CD4-positive, alpha-beta memory T cell (primary cell): ENCODE data around the gene DYNC2H1. TPM values are rescaled to one million over a fixed set of nuclear protein-coding genes. Genes with fewer than 3 reads are reported as not detected.

Experiments
- CTCF ChIA-PET: fragments of 350-600 bp; sonication (Branson Sonifier 250); formaldehyde crosslinking; loops from one replicate; lab custom pipeline; 2021; ENCODE audit warnings: inconsistent platforms; ENCODE audit not compliant: partially characterized antibody; lab: Charles Lee
- POLR2A ChIA-PET: fragments of 350-600 bp; sonication (Branson Sonifier 250); formaldehyde crosslinking; loops from one replicate; lab custom pipeline; 2021; ENCODE audit not compliant: partially characterized antibody; lab: Charles Lee
- DNase-seq, 5 donors: peaks; one replicate each; pipeline versions ENCODE4 v3.0.0 to v3.0.0-alpha.2; 2020 to 2022; ENCODE audit warnings: mixed read lengths in 1 of 5
- H3K27ac ChIP-seq: one replicate; pipeline ENCODE4 v1.7.0; 2013; ENCODE audit warnings: low read depth, low read length
- H3K27me3 ChIP-seq: 2 replicates; pipeline ENCODE4 v1.7.0; 2013; ENCODE audit warnings: mild to moderate bottlenecking, low read length, moderate library complexity; ENCODE audit not compliant: insufficient read depth
- H3K36me3 ChIP-seq: 2 replicates; pipeline ENCODE4 v1.7.0; 2013; ENCODE audit warnings: mild to moderate bottlenecking, low read length, moderate library complexity; ENCODE audit not compliant: insufficient read depth
- H3K4me1 ChIP-seq: 2 replicates; pipeline ENCODE4 v1.7.0; 2013; ENCODE audit warnings: mild to moderate bottlenecking, low read length, moderate library complexity; ENCODE audit not compliant: insufficient read depth
- H3K4me3 ChIP-seq, 2 donors: one replicate each; pipeline ENCODE4 v1.7.0; 2013; ENCODE audit warnings: low read length in 2 of 2, mild to moderate bottlenecking in 1 of 2
- H3K9me3 ChIP-seq, 2 donors: one replicate each; pipeline ENCODE4 v1.7.0; 2013; ENCODE audit warnings: low read length in 2 of 2, control low read depth in 1 of 2; ENCODE audit not compliant: control insufficient read depth in 1 of 2
- H3K27ac Mint-ChIP-seq, 7 donors: one replicate each; pipeline ENCODE4 v1.8.0; 2020 to 2021; ENCODE audit warnings: mixed read lengths in 7 of 7, mild to moderate bottlenecking in 6 of 7, inconsistent platforms in 3 of 7, moderate library complexity in 3 of 7
- H3K27me3 Mint-ChIP-seq, 2 donors: one replicate each; pipeline ENCODE4 v1.8.0; 2020 to 2021; ENCODE audit warnings: mixed read lengths in 2 of 2
- H3K36me3 Mint-ChIP-seq, 2 donors: one replicate each; pipeline ENCODE4 v1.8.0; 2020 to 2021; ENCODE audit warnings: mixed read lengths in 2 of 2, inconsistent platforms in 1 of 2, mild to moderate bottlenecking in 1 of 2
- H3K4me1 Mint-ChIP-seq, 4 donors: one replicate each; pipeline ENCODE4 v1.8.0; 2020 to 2021; ENCODE audit warnings: mixed read lengths in 4 of 4, mild to moderate bottlenecking in 1 of 4
- H3K4me3 Mint-ChIP-seq, 8 donors: one replicate each; pipeline ENCODE4 v1.8.0; 2020 to 2021; ENCODE audit warnings: mixed read lengths in 8 of 8, mild to moderate bottlenecking in 7 of 8, moderate library complexity in 6 of 8, inconsistent platforms in 3 of 8
- H3K9me3 Mint-ChIP-seq, 8 donors: one replicate each; pipeline ENCODE4 v1.8.0; 2020 to 2021; ENCODE audit warnings: mixed read lengths in 8 of 8, mild to moderate bottlenecking in 5 of 8, inconsistent platforms in 3 of 8, moderate library complexity in 1 of 8
- intact Hi-C: fragments of 100-400 bp; cut with micrococcal nuclease; formaldehyde crosslinking; loops from one replicate; pipeline ENCODE4 v1.15.1; 2023
- polyA plus RNA-seq, 2 donors: library from polyadenylated mRNA; unstranded; fragments of 300-500 nt; fragmentation: Illumina TruSeq; gene quantifications; one replicate each; pipeline ENCODE4 v1.2.3, GENCODE V29; 2021
- total RNA-seq, 2 experiments: library from RNA; stranded (reverse); gene quantifications; one replicate each; pipeline ENCODE4 v1.2.3, GENCODE V29; 2021

Gene DYNC2H1
- total and polyA plus RNA-seq, 4 experiments from 2014 or later = 0.58 to 4.2 (median 2.5) TPM

DNA sequence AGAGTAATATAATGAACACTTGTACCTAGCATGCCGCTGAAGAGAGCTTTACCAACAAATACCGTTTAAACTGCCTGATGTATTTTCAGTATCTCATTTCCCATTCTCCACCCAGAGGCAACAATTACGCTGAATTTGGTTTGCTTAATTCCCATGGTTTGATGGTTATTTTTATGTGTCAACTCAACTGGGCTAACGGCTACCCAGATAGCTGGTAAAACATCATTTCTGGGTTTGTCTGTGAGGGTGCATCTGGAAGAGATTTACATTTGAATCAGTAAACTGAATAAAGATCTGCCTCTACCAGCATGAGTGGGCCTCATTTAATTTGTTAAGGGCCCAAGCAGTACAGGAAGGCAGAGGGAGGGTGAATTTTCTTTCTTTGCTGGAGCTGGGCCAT, 377.9 kb downstream of the DYNC2H1 start:
- Histone ChIP-seq H3K36me3 (no peaks in the 10 kb centered on the region), H3K4me3 (no peak overlapping the region), H3K27me3 (no peaks in the 10 kb centered on the region), H3K9me3 (no peaks in the 10 kb centered on the region), H3K27ac (no peak overlapping the region), H3K4me1 (no peaks in the 10 kb centered on the region)
- CTCF ChIA-PET = interaction anchor here (1.4 kb wide), 1 partner anchor 46 kb away, joined by 3 read pairs; no protein-coding TSS in a partner anchor
- intact Hi-C loops = no loop called here
- Mint-ChIP-seq H3K9me3 (no peaks in the 10 kb centered on the region), H3K4me1 (no peaks in the 10 kb centered on the region), H3K36me3 (no peaks in the 10 kb centered on the region), H3K4me3 (no peak overlapping the region), H3K27ac (no peak overlapping the region), H3K27me3 (no peaks in the 10 kb centered on the region)
- POLR2A ChIA-PET = no interaction called here
- no peak for DNase-seq

DNA sequence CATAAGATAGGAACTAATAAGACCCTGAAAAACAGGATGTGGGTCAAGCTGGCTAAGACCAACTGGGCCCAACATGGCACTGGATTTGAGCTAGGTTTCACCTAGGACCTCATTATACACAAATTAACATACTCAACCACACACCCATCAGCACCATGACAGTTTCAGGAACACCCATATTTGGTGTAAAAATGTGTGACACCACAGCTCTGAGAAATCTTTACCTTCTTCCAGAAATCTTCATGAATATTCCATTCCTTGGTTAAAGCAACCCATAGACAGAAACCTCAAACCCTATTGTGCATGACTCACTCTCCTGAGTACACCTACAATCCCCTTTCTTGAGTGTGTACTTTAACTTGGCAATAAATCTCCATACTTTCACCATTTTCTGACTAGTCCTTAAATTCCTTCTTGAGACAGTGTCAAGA, 378.8 kb downstream of the DYNC2H1 start:
- H3K27ac ChIP-seq = no peak overlapping the region
- Mint-ChIP-seq H3K9me3 (no peaks in the 10 kb centered on the region), H3K36me3 (no peaks in the 10 kb centered on the region), H3K4me1 (no peaks in the 10 kb centered on the region), H3K4me3 (no peak overlapping the region), H3K27ac (no peak overlapping the region), H3K27me3 (no peaks in the 10 kb centered on the region)
- ChIA-PET POLR2A (no interaction called here), CTCF (no interaction called here)
- H3K9me3 ChIP-seq = no peaks in the 10 kb centered on the region
- DNase-seq = no peak
- H3K27me3 ChIP-seq = no peaks in the 10 kb centered on the region
- no peaks in the 10 kb centered on the region for H3K36me3 ChIP-seq
- intact Hi-C loops = no loop called here
- no peaks in the 10 kb centered on the region for H3K4me1 ChIP-seq
- no peak overlapping the region for H3K4me3 ChIP-seq

DNA sequence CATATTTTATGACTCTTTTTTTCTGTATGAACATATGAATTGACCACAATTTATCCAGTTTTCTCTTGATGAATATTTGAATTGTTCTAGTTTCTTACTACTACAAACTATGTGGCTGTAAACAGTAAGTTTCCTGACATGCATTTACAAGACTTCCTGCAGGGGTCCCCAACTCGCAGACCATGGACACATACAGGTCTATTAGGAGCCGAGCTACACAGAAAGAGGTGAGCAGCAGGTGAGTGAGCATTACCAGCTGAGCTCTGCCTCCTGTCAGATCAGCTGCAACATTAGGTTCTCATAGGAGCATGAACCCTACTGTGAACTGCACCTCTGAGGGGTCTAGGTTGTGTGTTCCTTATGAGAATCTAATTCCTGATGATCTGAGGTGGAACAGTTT, 379.4 kb downstream of the DYNC2H1 start:
- CTCF ChIA-PET = no interaction called here
- Mint-ChIP-seq H3K36me3 (no peaks in the 10 kb centered on the region), H3K4me3 (no peak overlapping the region), H3K27ac (no peak overlapping the region), H3K27me3 (no peaks in the 10 kb centered on the region), H3K4me1 (no peaks in the 10 kb centered on the region), H3K9me3 (no peaks in the 10 kb centered on the region)
- no peaks in the 10 kb centered on the region for H3K4me1 ChIP-seq
- H3K27me3 ChIP-seq = no peaks in the 10 kb centered on the region
- no peak for DNase-seq
- POLR2A ChIA-PET = no interaction called here
- no peaks in the 10 kb centered on the region for H3K9me3 ChIP-seq
- H3K27ac ChIP-seq = no peak overlapping the region
- intact Hi-C loops = no loop called here
- no peak overlapping the region for H3K4me3 ChIP-seq
- no peaks in the 10 kb centered on the region for H3K36me3 ChIP-seq

DNA sequence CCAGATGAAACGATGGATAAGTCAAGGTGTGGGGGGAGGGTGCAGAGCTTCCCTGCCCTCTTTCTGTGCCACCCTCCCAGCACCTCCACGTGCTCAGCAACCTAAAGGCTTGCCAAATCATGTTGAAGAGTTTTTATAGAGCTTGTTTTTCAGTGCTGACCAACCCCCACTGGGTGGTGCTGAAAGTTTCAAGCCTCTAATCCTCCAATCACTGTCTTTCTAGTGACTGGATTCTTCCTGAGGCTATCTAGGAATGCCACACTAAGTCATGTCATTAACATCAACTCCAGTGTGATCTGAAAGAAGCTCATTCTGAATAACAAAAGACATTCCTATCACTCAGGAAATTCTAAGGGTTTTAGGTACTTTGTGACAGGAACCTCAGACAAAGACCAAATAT, 382.6 kb downstream of the DYNC2H1 start:
- no peak overlapping the region for H3K4me3 ChIP-seq
- H3K9me3 ChIP-seq = no peaks in the 10 kb centered on the region
- Mint-ChIP-seq H3K4me3 (no peak overlapping the region), H3K27me3 (peaks cover under 1 to 2% of the 10 kb centered on the region in 2 donors), H3K9me3 (no peaks in the 10 kb centered on the region), H3K27ac (no peak overlapping the region), H3K36me3 (no peaks in the 10 kb centered on the region), H3K4me1 (no peaks in the 10 kb centered on the region)
- H3K36me3 ChIP-seq = no peaks in the 10 kb centered on the region
- POLR2A ChIA-PET = no interaction called here
- no peak for DNase-seq
- H3K27ac ChIP-seq = no peak overlapping the region
- no peaks in the 10 kb centered on the region for H3K4me1 ChIP-seq
- intact Hi-C loops = no loop called here
- H3K27me3 ChIP-seq = no peaks in the 10 kb centered on the region
- CTCF ChIA-PET = no interaction called here

DNA sequence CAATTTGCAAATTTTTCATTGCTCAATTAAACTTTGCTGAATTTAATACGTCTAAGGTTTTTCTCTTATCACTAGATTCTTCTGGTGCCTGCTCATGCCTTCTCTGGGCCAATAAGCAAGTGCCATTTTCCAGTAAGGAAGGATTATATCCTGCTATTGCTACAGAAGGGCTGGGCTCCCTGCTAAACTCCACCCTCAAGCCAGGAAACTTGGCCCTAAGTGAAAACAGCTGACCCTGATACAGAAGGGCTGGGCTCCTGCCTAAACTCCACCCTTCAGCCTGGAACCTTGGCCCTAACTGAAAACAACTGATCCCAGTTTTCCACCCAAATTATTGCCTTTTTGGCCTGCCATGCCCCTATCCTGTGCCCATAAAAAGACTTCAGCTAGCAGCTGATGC, 385.3 kb downstream of the DYNC2H1 start:
- H3K27ac ChIP-seq = no peak overlapping the region
- Mint-ChIP-seq H3K27me3 (peaks cover 1 to 2% of the 10 kb centered on the region in 2 donors), H3K27ac (no peak overlapping the region), H3K36me3 (no peaks in the 10 kb centered on the region), H3K9me3 (peaks cover 0 to 2% (median 0%) of the 10 kb centered on the region in 8 donors), H3K4me3 (no peak overlapping the region), H3K4me1 (no peaks in the 10 kb centered on the region)
- intact Hi-C loops = no loop called here
- no peaks in the 10 kb centered on the region for H3K4me1 ChIP-seq
- no peaks in the 10 kb centered on the region for H3K27me3 ChIP-seq
- POLR2A ChIA-PET = no interaction called here
- no peak overlapping the region for H3K4me3 ChIP-seq
- H3K36me3 ChIP-seq = no peaks in the 10 kb centered on the region
- CTCF ChIA-PET = no interaction called here
- DNase-seq = no peak
- H3K9me3 ChIP-seq = no peaks in the 10 kb centered on the region

DNA sequence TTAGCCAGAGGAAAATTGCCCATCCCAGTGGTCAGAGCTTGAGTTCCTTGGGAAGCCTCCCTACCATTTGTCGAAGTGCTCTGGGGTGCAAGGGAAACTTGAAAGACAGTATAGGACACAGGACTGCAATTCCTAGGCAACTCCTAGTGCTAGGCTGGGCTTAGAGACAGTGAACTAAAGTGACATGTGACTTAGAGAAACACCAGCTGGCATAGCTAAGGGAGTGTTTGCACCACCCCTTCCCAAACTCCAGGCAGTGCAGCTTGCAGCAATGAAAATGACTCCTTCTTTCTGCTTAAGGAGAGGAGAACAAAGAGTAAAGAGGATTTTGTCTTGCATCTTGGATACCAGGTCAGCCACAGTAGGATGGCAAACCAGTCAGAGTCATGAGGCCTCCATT, 388.0 kb downstream of the DYNC2H1 start:
- Mint-ChIP-seq H3K9me3 (peaks cover 0 to 4% (median 0%) of the 10 kb centered on the region in 8 donors), H3K27me3 (peaks cover 1 to 3% of the 10 kb centered on the region in 2 donors), H3K27ac (no peak overlapping the region), H3K4me1 (no peaks in the 10 kb centered on the region), H3K36me3 (no peaks in the 10 kb centered on the region), H3K4me3 (no peak overlapping the region)
- intact Hi-C loops = no loop called here
- H3K9me3 ChIP-seq = no peaks in the 10 kb centered on the region
- H3K27ac ChIP-seq = no peak overlapping the region
- H3K4me3 ChIP-seq = no peak overlapping the region
- no peaks in the 10 kb centered on the region for H3K27me3 ChIP-seq
- H3K36me3 ChIP-seq = no peaks in the 10 kb centered on the region
- DNase-seq = no peak
- CTCF ChIA-PET = no interaction called here
- POLR2A ChIA-PET = no interaction called here
- H3K4me1 ChIP-seq = no peaks in the 10 kb centered on the region

DNA sequence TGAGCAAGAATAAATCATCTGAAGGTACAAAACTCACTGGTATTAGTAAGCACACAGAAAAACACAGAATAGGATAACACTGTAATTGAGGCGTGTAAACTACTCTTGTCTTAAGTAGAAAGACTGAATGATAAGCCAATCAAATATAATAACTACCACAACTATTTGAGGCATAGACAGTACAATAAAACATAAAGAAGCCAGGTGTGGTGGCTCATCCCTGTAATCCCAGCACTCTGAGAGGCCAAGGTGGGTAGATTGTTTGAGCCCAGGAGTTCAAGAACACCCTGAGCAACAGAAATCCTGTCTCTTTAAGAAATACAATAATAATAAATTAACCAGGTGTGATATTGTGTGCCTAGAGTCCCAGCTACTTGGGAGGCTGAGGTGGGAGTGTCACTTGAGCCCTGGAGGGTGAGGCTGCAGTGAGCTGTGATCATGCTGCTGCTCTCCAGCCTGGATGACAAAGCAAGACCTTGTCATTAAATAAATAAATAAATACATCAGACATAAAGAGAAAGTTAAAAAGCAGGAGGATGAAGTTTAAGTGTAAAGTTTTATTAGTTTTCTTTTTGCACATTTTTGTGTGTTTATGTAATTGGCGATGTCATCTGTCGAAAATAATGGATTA, 390.6 kb downstream of the DYNC2H1 start:
- no peaks in the 10 kb centered on the region for H3K27me3 ChIP-seq
- intact Hi-C loops = no loop called here
- H3K4me3 ChIP-seq = no peak overlapping the region
- DNase-seq = no peak
- Mint-ChIP-seq H3K27me3 (peaks cover 1 to 3% of the 10 kb centered on the region in 2 donors), H3K36me3 (no peaks in the 10 kb centered on the region), H3K9me3 (peaks cover 0 to 6% (median 1%) of the 10 kb centered on the region in 8 donors), H3K27ac (no peak overlapping the region), H3K4me1 (no peaks in the 10 kb centered on the region), H3K4me3 (no peak overlapping the region)
- no peaks in the 10 kb centered on the region for H3K36me3 ChIP-seq
- ChIA-PET POLR2A (no interaction called here), CTCF (no interaction called here)
- no peaks in the 10 kb centered on the region for H3K4me1 ChIP-seq
- no peaks in the 10 kb centered on the region for H3K9me3 ChIP-seq
- H3K27ac ChIP-seq = no peak overlapping the region
